ENCODE data around the gene ESF1.

ESF1 gene

GRCh38 chr20:13672690-13673089 is 112.0 kb downstream of the ESF1 start:
- no peak for DNase-seq (ENCODE audit: low read depth)

- no peak for DNase-seq (ENCODE audit: low read depth)
Observed at GRCh38 chr20:13671916-13672378, 112.8 kb downstream of the ESF1 start.

GRCh38 chr20:13671512-13671911 is 113.2 kb downstream of the ESF1 start:
- DNase-seq (ENCODE audit: low read depth) = no peak

- DNase-seq (ENCODE audit: low read depth) = no peak
Observed at GRCh38 chr20:13670160-13670559, 114.6 kb downstream of the ESF1 start.

GRCh38 chr20:13665709-13666395 is 118.9 kb downstream of the ESF1 start:
- no peak for DNase-seq (ENCODE audit: low read depth)
